RWPE2 (cell line): ENCODE measurements around the gene ZNF536.

Source experiments
- ATAC-seq: fragments of 200-7000 bp; cut with Tn5 transposase; 3 replicates; pipeline ENCODE4 v1.9.1; 2021; ENCODE audit warnings: low read depth
- DNase-seq: peaks from one replicate; pipeline ENCODE4 v3.0.0-alpha.2; 2020; ENCODE audit warnings: low spot score
- H3K27ac ChIP-seq: fragments of 450-650 bp; 2 replicates; pipeline ENCODE4 v1.5.1; 2017; ENCODE audit warnings: mild to moderate bottlenecking; ENCODE audit not compliant: poor library complexity, severe bottlenecking
- H3K27me3 ChIP-seq: fragments of 250-450 bp; sonication (Bioruptor Pico); 2 replicates; pipeline ENCODE4 v1.5.1; 2021; ENCODE audit warnings: mild to moderate bottlenecking, moderate library complexity; ENCODE audit not compliant: insufficient read depth, poor library complexity, severe bottlenecking
- H3K36me3 ChIP-seq: fragments of 250-450 bp; sonication (Bioruptor Pico); 2 replicates; pipeline ENCODE4 v1.5.1; 2020; ENCODE audit warnings: low read depth, mild to moderate bottlenecking, moderate library complexity
- H3K4me1 ChIP-seq: fragments of 250-450 bp; sonication (Bioruptor Pico); 2 replicates; pipeline ENCODE4 v1.5.1; 2021; ENCODE audit warnings: mild to moderate bottlenecking, moderate library complexity; ENCODE audit not compliant: insufficient read depth, poor library complexity, severe bottlenecking
- H3K4me3 ChIP-seq: fragments of 250-450 bp; sonication (Bioruptor Pico); 2 replicates; pipeline ENCODE4 v1.5.1; 2021; ENCODE audit warnings: mild to moderate bottlenecking, moderate library complexity; ENCODE audit not compliant: severe bottlenecking
- H3K9me3 ChIP-seq: fragments of 250-450 bp; sonication (Bioruptor Pico); 2 replicates; pipeline ENCODE4 v1.5.1; 2021; ENCODE audit warnings: mild to moderate bottlenecking, moderate library complexity; ENCODE audit not compliant: severe bottlenecking
- TF ChIP-seq, protein P1 (sequence below): fragments of 450-650 bp; IDR thresholded peaks from one replicate; pipeline ENCODE4 v1.5.1; 2017; ENCODE audit warnings: mild to moderate bottlenecking, moderate library complexity; ENCODE audit not compliant: poor library complexity, severe bottlenecking

The ZNF536 gene

DNA sequence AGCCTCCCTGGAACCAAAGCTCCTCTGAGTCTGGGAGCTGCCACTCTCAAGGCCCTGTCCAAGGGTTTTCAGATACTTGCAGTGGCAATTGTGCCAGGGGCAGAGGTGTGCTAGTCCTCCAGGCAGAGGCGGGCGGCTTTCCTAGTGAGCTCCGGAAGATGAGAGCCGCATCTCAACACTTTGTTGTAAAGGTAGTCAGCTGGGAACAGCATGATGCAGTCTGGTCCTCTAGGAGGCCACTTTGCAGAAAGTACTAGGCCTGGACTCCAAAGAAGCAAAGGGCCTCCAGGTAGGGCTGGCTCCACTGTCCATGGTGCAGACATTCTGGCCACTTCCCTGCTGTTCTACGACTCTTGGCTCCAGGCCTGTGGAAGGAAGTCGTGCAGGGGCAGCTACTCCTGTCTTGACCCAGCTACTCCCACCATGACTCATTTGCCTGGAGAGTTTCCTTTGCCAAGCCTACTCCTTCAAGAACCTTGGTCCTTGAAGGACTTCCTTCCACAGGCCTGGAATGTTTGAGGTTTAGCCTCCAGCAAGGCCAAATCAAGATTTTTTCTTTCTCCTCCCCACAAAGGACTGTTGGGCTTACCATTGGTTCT lies 9.9 kb upstream of the ZNF536 start:
- H3K4me3 ChIP-seq: no peak overlapping the region
- TF ChIP-seq, protein P1, sequence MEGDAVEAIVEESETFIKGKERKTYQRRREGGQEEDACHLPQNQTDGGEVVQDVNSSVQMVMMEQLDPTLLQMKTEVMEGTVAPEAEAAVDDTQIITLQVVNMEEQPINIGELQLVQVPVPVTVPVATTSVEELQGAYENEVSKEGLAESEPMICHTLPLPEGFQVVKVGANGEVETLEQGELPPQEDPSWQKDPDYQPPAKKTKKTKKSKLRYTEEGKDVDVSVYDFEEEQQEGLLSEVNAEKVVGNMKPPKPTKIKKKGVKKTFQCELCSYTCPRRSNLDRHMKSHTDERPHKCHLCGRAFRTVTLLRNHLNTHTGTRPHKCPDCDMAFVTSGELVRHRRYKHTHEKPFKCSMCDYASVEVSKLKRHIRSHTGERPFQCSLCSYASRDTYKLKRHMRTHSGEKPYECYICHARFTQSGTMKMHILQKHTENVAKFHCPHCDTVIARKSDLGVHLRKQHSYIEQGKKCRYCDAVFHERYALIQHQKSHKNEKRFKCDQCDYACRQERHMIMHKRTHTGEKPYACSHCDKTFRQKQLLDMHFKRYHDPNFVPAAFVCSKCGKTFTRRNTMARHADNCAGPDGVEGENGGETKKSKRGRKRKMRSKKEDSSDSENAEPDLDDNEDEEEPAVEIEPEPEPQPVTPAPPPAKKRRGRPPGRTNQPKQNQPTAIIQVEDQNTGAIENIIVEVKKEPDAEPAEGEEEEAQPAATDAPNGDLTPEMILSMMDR: no peak
- H3K9me3 ChIP-seq: no peaks in the 10 kb centered on the region
- ATAC-seq (no peak), DNase-seq (no peak)
- no peaks in the 10 kb centered on the region for H3K4me1 ChIP-seq
- no peaks in the 10 kb centered on the region for H3K27me3 ChIP-seq
- no peaks in the 10 kb centered on the region for H3K36me3 ChIP-seq
- H3K27ac ChIP-seq: no peak overlapping the region

DNA sequence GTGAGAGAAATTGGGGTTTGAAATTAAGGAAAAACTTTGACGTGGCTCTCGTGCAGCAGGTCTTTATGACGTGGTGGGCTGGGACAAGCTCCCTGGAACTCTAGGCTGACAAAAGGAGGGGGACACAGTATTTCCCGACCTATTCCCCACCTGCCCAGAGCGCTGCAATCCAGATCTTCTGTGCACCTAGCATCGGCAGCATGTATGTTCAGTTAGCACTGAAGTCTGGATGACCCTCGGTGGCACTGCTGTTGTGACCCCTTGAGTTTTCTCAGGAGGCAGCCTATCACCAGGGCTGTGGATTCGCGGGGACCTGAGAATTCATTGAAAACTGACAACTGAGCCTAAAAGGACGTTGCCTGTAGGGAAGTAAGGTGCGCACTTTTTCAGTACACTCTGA lies 9.1 kb upstream of the ZNF536 start:
- Histone ChIP-seq H3K9me3 (no peaks in the 10 kb centered on the region), H3K36me3 (no peaks in the 10 kb centered on the region), H3K27me3 (no peaks in the 10 kb centered on the region), H3K27ac (no peak overlapping the region), H3K4me3 (no peak overlapping the region), H3K4me1 (no peaks in the 10 kb centered on the region)
- ATAC-seq (no peak), DNase-seq (no peak)
- TF ChIP-seq, protein P1: no peak

DNA sequence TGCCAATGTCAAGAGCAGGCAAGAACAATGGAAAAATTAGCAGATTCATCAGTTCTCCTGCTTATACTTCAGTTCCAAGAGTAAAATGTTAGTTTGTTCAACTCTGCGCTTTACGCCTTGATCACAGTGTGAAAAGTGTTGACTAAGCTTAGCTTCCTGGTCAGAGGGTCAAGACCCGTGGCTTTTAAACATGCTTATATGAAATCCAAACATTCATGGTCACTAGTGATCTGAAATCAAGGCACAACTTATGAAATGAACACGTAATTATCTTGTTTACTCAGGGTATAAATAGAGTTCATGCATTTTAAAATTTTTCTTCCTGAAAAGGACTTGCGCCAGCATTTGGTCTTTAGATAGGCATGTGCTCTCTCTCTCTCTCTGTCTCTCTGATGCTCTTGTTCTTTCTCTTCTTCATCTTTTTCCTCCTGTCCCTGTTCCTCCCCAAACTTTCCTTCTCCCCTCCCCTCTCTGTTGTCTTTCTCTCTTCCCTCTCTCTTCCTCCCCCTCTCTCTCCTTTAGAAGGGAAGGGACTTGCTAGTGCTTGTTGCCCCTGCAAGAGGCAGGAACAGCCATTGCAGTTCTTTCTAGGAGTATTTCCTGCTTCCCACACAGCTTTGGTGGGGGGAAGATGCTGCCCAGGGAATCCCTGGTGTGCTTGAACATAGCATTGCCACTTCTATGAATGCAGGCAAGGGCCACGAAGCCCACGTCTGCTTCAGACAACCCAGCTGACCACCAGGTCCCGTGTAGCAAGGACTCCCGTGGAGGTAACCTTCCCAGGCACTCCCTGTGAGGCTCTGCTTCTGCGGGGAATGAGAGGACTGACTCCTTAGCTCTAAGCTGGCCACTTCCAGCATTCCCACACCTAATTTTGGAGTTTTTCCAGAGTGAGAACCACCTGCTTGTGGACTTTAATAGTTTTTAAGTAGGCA lies 7.1 kb upstream of the ZNF536 start:
- Histone ChIP-seq H3K27ac (no peak overlapping the region), H3K4me1 (no peaks in the 10 kb centered on the region), H3K4me3 (no peak overlapping the region), H3K36me3 (no peaks in the 10 kb centered on the region), H3K27me3 (peaks cover 10% of the 10 kb centered on the region), H3K9me3 (no peaks in the 10 kb centered on the region)
- TF ChIP-seq, protein P1: no peak
- DNase-seq (no peak), ATAC-seq (no peak)

DNA sequence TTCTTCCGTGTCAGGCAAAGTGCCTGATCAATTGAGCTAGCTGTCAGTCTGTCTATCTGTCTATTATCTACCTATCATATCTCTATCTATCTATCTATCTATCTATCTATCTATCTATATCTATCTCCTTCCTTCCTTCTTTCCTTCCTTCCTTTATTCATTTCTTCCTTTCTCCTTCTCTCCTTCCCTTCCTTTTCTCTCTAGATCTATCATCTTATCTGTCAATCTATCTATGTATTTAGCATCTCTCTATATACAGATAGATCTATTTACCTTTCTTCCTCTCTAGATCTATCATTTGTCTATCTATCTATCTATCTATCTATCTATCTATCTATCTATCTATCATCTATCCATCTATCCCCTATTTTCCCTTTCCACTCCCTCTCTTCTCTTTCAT lies 5.9 kb upstream of the ZNF536 start:
- ATAC-seq (no peak), DNase-seq (no peak)
- Histone ChIP-seq H3K4me3 (no peak overlapping the region), H3K27me3 (peaks cover 22% of the 10 kb centered on the region), H3K4me1 (no peaks in the 10 kb centered on the region), H3K36me3 (no peaks in the 10 kb centered on the region), H3K9me3 (no peaks in the 10 kb centered on the region), H3K27ac (no peak overlapping the region)
- TF ChIP-seq, protein P1: no peak

DNA sequence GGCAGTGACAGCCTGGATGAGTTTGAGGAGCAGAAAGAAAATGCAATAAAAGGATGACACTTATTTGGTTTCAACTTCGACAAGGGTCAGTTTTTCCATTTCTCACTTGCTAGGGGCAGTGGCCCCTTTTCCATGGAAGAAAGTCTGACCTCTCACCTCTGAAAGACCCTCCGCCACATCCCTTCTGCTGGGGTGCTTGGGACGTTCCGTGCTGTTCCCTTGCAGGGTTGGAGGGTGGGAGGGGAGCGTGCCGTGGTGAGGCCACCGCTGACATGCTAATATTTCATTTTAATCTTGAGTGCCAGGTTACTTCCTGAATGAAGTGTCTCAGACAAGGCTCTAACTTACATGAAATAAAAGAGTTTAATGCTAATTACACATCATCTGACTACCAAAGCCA lies 5.2 kb upstream of the ZNF536 start:
- Histone ChIP-seq H3K4me1 (no peaks in the 10 kb centered on the region), H3K4me3 (no peak overlapping the region), H3K36me3 (no peaks in the 10 kb centered on the region), H3K27me3 (peaks cover 24% of the 10 kb centered on the region), H3K9me3 (no peaks in the 10 kb centered on the region), H3K27ac (no peak overlapping the region)
- ATAC-seq (no peak), DNase-seq (no peak)
- TF ChIP-seq, protein P1: no peak
